GM19099 (cell line): ENCODE measurements around the gene KRT72.

Experiments used
- POLR2A ChIP-seq: IDR thresholded peaks from 3 replicates; pipeline ENCODE4 v1.6.1; 2011; ENCODE audit warnings: low read depth; ENCODE audit not compliant: insufficient read length; ENCODE audit errors: extremely low read depth

KRT72 gene

DNA sequence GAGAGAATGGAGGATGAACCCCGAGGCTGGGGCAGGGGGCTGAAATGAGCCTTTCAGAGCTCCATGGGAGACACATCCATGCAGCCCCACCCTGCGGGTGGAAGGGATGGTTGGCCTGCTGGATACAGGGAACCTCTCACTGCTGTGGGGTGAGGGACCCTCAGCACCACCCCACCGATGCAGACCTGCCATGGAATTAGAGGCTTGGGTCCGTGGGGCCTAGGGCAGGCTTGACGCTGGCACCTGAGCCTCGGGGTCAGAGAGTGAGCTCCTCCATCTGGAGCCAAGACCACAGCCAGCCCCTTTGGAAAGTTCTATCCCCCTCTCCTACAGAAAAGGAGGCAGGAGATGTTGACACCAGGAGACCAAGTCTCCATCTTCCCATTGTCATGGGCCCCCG lies 20.2 kb downstream of the KRT72 start:
- TF ChIP-seq POLR2A = no peak

DNA sequence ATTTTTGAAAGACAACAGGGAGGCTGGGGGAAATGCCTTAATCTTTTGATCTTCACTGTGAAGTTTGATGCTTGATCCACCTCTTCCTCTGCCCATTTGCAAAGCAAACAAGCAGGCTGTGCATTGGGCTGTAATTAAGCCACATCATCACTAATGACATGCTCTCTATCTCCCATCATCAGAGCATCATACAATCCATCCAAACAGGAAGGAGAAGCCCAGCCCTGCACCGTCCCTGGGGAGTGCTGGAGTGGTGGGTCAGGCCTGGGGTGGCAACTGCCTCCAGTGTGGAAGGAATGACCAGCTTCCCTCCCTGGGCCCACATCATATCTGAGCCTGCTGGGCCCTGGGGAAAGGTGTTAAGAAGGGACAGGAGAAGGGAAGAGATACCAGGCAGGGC lies 20.8 kb downstream of the KRT72 start:
- no peak for TF ChIP-seq POLR2A

DNA sequence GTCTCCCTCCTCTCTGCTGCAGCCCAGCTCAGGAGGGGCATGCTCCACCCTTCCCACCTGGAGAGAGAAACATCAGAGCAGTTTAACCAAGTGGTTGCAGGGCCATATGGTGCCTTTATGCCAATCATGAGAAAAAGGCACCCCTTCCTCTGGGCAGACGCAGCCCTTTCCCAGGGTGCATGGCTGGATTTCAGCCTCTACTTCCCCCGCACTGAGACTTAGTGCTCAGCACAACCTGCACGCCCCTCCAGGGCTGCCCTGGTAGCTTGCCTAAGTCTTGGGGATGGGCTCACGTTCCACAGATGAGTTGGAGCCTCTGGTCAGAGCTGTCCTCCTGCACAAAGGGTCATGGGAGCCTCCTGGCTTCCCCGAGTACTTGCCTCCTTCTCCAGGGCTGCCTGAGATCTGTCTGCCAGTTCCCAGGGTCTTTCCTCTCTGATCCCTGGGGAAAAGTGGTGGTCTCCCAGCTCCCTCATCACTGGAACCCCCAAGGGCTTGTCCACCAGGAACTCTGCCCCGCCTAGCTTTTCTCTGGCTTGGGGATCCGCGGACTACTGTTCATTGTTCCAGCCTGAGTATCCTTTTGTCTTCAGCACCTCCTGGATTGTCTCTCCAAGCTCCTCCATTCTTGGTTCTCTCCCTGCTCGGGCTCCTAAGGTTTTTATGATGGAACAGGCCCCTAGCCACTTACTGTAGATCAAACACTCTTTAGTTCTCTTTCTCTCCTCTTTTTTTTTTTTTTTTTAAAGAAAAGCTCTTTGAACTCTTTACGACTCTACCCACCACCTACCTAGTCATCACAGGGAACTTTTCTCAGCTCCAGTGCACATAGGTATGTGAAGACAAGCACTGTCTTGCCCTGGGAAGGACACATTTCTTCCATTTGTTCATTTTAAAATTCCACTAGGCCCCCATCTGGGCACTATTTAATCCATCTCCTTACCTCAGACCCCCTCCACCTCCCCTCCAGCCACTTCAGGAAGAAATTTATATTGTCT lies 21.5 kb downstream of the KRT72 start:
- TF ChIP-seq POLR2A = no peak

DNA sequence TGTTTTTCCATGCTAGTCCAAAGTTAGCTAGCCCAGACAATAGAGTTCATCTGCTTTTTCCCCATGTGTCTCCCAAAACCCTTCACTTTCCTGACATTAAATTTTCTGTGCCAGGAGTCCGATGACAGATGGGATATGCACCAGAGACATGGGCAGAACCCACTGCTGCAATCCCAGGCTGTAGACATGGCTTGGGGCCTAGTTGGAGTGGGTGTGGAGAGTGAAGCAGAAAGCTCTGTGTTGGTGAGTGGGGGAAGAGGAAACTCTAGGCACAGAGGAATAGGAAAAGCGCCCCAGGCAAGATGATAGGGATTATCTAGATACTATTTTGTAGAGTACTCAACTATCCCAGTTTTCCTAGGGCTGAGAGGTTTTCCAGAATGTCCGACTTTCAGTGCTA lies 22.8 kb downstream of the KRT72 start:
- TF ChIP-seq POLR2A = no peak

DNA sequence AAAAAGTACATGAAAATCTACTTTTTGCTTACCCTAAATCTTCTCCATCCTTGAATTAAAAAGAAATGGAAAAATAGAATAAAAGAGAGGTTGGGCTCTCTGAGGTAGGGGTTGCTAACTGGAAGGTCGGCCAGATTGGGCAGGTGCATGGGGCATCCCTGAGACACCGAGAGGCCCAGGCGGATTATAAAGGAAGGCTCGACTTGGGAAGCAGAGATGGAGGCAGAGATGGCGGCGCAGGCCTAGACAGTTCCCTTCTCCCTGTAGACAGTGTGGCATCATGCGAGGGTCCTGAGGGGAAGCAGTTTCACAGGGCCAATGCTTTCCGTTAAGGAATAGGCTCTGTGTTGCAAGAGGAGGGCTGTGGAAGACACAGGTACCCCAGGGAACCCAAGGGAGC lies 23.9 kb downstream of the KRT72 start:
- no peak for TF ChIP-seq POLR2A

DNA sequence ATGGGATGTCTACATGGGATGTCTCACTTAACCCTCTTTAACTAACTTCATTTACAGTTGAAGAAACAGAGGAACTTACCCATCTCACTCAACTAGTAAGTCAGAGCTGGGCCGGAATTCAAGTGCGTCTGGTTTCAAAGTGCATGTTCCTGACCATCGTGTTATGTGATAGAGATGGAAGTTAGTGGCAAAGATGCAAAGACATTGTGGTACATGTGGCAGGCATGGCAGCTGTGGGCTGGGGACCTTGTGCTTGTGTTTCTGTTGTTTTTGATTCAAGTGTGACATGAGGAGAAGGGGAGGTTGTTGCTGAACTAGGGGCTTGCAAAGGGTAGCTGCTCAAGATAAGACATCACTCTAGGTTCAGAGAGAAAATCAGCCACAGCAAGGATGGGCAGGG lies 25.3 kb downstream of the KRT72 start:
- no peak for TF ChIP-seq POLR2A

DNA sequence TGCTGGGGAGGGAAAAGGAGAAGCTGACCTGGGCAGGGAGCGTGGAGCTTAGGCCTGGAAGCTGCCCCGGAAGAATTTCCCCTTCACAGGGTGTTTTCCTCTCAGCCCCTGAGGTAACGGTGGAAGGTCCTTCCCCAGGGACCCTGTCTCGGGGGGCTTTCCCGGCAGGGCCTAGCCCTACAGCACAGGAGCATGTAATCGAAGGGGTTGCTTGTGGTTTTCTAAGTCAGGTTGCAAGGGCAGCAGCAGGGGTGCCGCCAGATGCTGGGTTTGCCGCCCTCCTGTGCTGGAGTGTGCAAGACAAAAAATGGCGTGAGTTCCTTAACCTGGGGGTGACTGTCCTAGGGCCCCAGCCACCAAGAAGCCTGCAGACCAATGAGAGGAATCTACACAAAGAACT lies 26.0 kb downstream of the KRT72 start:
- no peak for TF ChIP-seq POLR2A

DNA sequence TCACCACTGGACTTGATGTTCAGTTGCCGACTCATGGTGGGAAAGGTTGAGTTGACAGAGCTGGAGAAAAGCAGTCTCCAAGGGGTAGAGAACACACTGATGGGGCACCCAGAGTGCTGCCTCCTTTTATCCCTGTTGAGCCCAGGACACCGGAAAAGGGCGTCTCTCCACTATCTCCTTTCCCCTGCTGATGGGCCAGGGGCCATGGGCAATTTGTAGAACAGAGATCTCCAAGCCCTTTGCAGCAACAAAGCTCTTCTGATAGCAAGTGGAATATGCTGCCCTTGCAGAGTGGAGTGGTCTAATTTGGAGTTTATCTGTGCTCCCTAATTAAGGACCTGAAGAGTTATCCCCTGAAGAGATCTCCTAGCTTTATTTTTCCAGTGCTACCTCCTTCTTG lies 27.5 kb downstream of the KRT72 start, which contains the start of gene KRT74:
Gene KRT74, minus strand, starts transcription at position 101 of the 400 bp plus-strand sequence. Its CDS starts 66 bp downstream, at position 35.
- TF ChIP-seq POLR2A = no peak

DNA sequence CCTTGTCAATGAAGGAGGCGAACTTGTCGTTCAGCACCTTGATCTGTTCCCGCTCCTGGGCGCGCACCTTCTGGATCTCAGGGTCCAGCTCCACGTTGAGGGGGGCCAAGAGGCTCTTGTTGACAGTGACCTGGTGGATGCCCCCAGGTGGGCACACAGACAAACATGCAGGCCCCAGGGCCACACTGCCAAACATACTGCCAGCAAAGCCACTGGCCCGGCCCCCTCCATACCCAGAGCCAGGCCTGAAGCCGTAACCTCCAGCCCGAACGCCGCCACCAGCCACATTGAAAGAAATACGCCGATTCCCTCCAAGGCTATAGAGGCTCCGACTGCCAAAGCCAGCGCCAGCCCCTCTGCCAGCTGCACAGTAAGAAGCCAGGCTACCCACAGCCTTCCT lies 28.0 kb downstream of the KRT72 start:
- no peak for TF ChIP-seq POLR2A

DNA sequence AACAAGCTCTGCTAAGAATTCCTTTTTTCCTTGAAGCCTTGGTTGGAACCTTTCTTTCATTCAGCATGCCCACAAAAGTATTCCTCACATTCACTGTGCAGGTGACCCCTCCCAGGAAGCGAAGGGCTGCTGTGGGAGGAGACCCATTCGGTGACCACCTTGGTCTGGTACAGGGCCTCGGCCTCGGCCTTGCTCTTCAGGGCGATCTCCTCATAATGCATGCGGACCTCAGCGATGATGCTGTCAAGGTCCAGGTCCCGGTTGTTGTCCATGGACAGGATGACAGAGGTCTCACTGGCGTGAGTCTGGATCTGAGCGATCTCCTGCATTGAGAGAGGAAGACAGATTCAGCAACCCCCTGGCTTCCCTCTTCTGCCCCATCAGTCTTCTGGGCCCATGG lies 30.8 kb downstream of the KRT72 start:
- no peak for TF ChIP-seq POLR2A

DNA sequence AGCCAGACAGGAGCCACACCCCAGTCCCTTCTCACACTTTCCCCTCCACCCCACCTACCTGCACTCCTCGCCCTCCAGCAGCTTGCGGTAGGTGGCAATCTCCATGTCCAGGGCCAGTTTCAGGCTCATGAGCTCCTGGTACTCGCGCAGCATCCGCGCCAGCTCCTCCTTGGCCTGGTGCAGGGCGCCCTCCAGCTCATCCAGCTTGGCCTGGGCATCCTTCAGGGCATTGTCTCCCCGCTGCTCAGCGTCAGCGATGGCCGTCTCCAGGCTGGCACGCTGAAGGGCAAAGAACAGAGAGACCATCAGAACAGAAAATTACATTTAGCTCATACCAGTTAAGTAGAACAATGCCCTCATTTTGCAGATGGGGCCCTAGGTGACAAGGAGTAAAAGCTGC lies 33.2 kb downstream of the KRT72 start:
- TF ChIP-seq POLR2A = no peak

DNA sequence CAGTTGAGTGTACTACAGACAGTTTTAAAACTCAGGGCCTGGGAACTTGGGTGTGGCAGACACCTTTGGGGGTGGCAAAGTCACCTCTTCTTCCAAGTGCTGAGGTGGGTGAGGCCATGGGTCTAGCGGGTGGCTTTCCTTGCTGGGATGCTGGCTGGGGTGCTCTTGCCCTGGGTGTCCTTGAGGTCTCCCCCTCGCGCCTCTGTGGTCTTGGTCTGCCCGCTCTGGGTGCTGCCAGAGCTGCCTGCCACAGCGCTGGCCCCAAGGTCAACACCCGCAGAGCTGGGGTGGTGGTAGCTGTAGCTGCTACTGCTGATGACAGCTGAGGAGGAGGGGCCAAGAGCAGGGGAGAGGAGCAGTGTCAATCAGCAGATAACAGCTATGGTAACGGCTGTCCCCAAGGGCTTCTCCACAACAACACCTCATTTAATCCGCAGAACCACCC lies 34.4 kb downstream of the KRT72 start:
- no peak for TF ChIP-seq POLR2A

DNA sequence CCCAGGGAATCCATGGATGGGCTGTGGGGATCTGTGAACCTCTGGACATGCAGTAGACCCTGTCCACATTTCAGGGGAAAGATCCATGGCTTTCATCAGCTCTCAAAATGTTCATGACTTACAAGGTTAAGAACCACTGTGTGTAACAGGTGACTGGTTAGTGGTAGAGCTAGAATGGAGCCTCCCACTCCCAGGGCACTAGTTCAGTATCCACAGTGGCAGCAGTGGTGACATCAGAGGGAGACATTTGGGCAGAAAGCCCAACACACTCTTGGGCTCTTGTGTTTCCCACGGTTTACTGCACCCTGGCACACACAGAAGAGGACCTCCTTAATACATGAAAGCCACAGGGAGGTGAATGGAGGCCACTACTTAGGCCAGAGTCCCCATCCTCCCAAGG lies 36.7 kb downstream of the KRT72 start:
- no peak for TF ChIP-seq POLR2A

DNA sequence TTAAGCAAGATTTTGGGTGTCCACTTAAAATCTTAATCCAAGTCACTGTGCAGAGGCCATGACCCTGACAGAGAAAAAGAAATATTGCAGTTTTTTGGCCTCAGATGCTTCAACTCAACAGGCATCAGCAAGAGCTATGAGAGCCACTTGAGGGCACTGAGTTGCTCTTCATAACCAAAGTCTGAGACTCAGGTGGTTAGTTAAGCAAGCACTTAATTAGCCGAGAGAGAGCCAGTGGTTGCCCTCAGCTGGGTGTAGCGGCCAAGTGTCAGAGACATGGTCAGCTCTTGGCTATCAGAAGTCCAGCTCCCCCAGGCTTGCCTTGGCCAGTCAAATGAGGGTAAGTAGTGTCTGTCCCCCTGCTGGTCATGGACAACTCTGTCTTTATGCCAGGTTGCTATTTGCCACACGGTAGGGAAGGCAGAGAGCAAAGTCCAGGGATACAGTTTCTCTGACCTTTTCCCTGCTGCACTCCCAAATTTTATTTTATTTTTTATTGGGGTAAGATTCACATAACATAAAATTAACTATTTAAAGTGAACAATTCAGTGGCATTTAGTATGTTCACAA lies 39.3 kb downstream of the KRT72 start:
- no peak for TF ChIP-seq POLR2A

DNA sequence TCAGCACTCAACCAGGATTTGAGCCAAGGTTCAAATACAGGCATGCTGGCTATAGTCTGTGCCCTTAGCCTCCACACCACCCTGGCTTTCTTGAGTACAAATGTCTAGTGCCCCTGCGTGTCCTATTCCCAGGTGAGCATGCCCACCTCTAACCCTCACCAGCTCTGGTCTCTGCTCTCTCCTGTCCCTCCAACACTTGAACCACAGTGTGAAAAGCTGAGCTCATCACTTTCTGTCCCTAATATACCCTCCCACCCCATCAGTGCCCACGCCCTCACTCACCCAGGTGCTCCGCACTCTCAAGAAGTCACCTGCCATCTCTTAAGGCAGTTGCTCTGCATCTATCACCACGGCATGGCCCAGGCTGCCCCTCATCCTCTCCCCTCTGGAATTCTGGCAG lies 41.3 kb downstream of the KRT72 start:
- TF ChIP-seq POLR2A = no peak
